GM18508 (cell line): Measurements from ENCODE around the gene KEL.

Source experiments
- ATAC-seq: cut with Tn5 transposase; IDR thresholded peaks from one replicate; pipeline ENCODE4 v1.9.1; 2021; ENCODE audit warnings: moderate number of reproducible peaks; ENCODE audit not compliant: insufficient read depth, unreplicated experiment

KEL gene

GRCh38 chr7:142932386-142933091 lies 29.6 kb downstream of the KEL start:
- ATAC-seq, result no peak

GRCh38 chr7:142930126-142930730 lies 31.9 kb downstream of the KEL start:
- no peak for ATAC-seq

GRCh38 chr7:142927949-142928348 lies 34.2 kb downstream of the KEL start:
- no peak for ATAC-seq

- no peak for ATAC-seq
Observed at GRCh38 chr7:142927085-142927745, 34.9 kb downstream of the KEL start.

GRCh38 chr7:142925413-142925812 lies 36.8 kb downstream of the KEL start:
- no peak for ATAC-seq

- ATAC-seq, result no peak
Observed at GRCh38 chr7:142923391-142923790, 38.8 kb downstream of the KEL start.

- ATAC-seq, result no peak
Observed at GRCh38 chr7:142919656-142920055, 42.5 kb downstream of the KEL start.

- ATAC-seq, result no peak
Observed at GRCh38 chr7:142918901-142919300, 43.3 kb downstream of the KEL start.

GRCh38 chr7:142917447-142917846 lies 44.7 kb downstream of the KEL start:
- ATAC-seq, result no peak

GRCh38 chr7:142916508-142916907 lies 45.7 kb downstream of the KEL start:
- ATAC-seq, result no peak

GRCh38 chr7:142915315-142915714 lies 46.8 kb downstream of the KEL start:
- no peak for ATAC-seq

- no peak for ATAC-seq
Observed at GRCh38 chr7:142914121-142914520, 48.0 kb downstream of the KEL start.

- ATAC-seq, result no peak
Observed at GRCh38 chr7:142913566-142913965, 48.6 kb downstream of the KEL start.

GRCh38 chr7:142913051-142913450 lies 49.1 kb downstream of the KEL start:
- ATAC-seq, result no peak

GRCh38 chr7:142910481-142910880 lies 51.7 kb downstream of the KEL start:
- ATAC-seq, result no peak

- no peak for ATAC-seq
Observed at GRCh38 chr7:142910031-142910433, 52.1 kb downstream of the KEL start.

GRCh38 chr7:142908921-142909890 lies 53.0 kb downstream of the KEL start:
- ATAC-seq, result no peak

GRCh38 chr7:142908290-142908689 lies 53.9 kb downstream of the KEL start:
- ATAC-seq, result no peak

- ATAC-seq, result no peak
Observed at GRCh38 chr7:142906643-142907042, 55.5 kb downstream of the KEL start.

- ATAC-seq, result no peak
Observed at GRCh38 chr7:142905759-142906158, 56.4 kb downstream of the KEL start.

- no peak for ATAC-seq
Observed at GRCh38 chr7:142904128-142904527, 58.0 kb downstream of the KEL start.
